AG04449 (cell line): ENCODE results near the gene TENM3.

Experiments used
- CTCF ChIA-PET: fragments of 350-600 bp; formaldehyde crosslinking; extraction: SDS; loops from one replicate; lab custom pipeline; 2021; ENCODE audit warnings: antibody characterized with exemption; lab: Yijun Ruan, JAX
- POLR2A ChIA-PET: fragments of 400-600, 350-600 bp; formaldehyde crosslinking; extraction: SDS; loops from one replicate; lab custom pipeline; 2020; ENCODE audit warnings: antibody characterized with exemption, inconsistent platforms; lab: Yijun Ruan, JAX
- DNase-seq: peaks from one replicate; pipeline ENCODE4 v3.0.0-alpha.2; 2010; ENCODE audit warnings: low read depth, low spot score
- H3K4me3 ChIP-seq: 2 replicates; pipeline ENCODE4 v1.5.1; 2011; ENCODE audit warnings: low read depth, mild to moderate bottlenecking, control low read depth, low read length
- TF ChIP-seq, protein P1 (sequence below): IDR thresholded peaks from one replicate; pipeline ENCODE4 v1.5.1; 2011; ENCODE audit warnings: mild to moderate bottlenecking, moderate library complexity, low read length, control low read depth, inconsistent platforms; ENCODE audit not compliant: insufficient read depth; ENCODE audit errors: missing control alignments

The TENM3 gene

DNA sequence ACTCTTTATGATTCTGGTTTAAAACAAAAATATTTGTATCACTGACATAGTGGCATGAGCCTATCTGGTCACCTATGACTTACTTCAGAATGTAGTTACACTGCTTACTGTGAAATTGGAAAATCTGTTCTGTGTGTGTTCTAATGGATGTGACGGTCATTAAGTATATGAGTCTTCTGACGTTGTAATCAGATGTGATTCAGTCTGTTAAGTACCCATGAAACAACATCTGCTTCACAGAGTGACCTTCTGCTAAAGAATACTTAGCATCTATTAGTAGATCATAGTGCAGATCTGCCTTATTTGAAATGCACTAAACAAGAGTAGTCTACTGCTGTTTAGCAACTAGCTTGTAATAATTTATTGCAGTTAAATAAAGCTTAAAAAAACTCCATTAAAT lies 356.9 kb downstream of the TENM3 start:
- ChIA-PET CTCF (no interaction called here), POLR2A (no interaction called here)
- H3K4me3 ChIP-seq: no peak overlapping the region
- DNase-seq: no peak
- TF ChIP-seq, protein P1, sequence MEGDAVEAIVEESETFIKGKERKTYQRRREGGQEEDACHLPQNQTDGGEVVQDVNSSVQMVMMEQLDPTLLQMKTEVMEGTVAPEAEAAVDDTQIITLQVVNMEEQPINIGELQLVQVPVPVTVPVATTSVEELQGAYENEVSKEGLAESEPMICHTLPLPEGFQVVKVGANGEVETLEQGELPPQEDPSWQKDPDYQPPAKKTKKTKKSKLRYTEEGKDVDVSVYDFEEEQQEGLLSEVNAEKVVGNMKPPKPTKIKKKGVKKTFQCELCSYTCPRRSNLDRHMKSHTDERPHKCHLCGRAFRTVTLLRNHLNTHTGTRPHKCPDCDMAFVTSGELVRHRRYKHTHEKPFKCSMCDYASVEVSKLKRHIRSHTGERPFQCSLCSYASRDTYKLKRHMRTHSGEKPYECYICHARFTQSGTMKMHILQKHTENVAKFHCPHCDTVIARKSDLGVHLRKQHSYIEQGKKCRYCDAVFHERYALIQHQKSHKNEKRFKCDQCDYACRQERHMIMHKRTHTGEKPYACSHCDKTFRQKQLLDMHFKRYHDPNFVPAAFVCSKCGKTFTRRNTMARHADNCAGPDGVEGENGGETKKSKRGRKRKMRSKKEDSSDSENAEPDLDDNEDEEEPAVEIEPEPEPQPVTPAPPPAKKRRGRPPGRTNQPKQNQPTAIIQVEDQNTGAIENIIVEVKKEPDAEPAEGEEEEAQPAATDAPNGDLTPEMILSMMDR: no peak

DNA sequence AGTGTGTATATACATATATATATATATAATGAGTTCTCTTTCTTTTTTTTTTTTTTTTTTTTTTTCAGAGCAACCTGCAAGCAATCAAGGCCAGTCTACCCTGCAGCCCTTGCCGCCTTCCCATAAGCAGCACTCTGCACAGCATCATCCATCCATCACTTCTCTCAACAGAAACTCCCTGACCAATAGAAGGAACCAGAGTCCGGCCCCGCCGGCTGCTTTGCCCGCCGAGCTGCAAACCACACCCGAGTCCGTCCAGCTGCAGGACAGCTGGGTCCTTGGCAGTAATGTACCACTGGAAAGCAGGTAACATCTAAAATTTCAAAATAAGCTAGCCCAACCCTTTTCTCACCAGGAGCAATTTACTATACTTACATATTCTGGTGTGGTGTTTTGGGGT lies 357.7 kb downstream of the TENM3 start:
- POLR2A ChIA-PET: no interaction called here
- DNase-seq: no peak
- no peak overlapping the region for H3K4me3 ChIP-seq
- TF ChIP-seq, protein P1: no peak
- CTCF ChIA-PET: no interaction called here

DNA sequence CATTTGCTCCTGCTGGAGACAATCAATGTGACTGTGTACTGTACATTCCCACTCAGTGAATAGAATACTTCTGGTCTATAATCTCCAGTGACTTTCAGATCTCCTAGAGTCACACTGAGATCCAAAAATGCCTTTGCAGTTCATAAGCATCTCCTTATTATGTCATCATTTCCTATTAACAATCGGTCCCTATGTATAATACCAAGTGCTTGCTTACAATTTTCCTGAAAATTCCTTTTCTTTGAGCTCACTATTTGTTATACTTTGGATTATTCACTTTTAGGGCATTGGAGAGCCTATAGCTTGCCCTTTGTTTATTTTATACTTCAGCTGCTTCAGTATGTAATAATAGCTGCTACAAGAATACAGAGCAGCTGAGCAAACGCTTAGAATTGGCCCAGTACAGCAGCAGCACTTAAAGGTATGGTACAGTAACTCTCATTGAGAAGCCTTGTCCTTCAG lies 361.0 kb downstream of the TENM3 start:
- TF ChIP-seq, protein P1: no peak
- CTCF ChIA-PET: interaction anchor here (1.3 to 1.9 kb wide), 4 partner anchors 9 to 202 kb away, joined by 4 to 6 read pairs (median 4); no protein-coding TSS in a partner anchor
- peak; percentile 67 for DNase-seq
- POLR2A ChIA-PET: no interaction called here
- H3K4me3 ChIP-seq: no peak overlapping the region

DNA sequence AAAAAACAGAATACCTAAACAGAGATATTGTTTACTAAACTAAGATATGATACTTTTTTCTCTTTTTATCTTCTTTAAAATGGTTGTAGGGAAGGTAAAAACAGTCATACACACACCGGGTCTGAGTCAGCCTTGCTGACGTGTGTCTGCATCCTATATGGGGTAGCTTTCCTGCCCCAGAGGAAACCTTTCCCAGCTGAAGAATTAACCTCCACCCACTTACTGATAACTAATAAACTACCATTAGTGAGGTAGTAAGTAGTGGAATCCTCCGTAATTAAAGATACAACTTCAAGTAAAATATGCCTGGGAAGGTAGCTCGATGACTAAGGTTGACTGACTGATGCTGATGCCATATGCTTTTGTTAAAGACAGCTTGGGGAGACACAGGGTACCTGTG lies 361.8 kb downstream of the TENM3 start:
- ChIA-PET CTCF (interaction anchor here (1.3 to 1.9 kb wide), 3 partner anchors 9 to 201 kb away, joined by 4 to 6 read pairs (median 5); no protein-coding TSS in a partner anchor), POLR2A (no interaction called here)
- peak; percentile 28 for DNase-seq
- TF ChIP-seq, protein P1: no peak
- H3K4me3 ChIP-seq: no peak overlapping the region

DNA sequence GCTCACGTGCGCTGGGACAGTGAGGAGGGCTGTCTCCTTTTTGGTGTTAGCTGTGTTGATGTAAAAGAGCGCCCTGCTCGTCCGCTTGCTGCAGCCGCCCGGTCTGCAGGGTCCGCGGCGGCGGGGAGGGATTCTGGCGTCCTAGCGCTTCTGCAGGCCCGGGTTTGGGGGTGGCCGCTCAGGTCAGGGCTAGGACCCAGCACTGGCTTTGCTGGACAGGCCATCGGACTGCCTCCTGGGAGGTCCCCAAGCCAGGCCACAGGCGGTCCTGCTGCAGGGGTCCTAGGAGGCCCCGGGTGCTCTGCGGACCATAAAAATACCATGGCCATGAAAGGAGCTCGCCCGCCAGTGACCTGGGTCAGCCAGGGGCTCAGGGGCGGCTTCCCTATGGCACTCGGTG lies 365.3 kb downstream of the TENM3 start:
- CTCF ChIA-PET: no interaction called here
- POLR2A ChIA-PET: no interaction called here
- TF ChIP-seq, protein P1: no peak
- no peak for DNase-seq
- H3K4me3 ChIP-seq: no peak overlapping the region

DNA sequence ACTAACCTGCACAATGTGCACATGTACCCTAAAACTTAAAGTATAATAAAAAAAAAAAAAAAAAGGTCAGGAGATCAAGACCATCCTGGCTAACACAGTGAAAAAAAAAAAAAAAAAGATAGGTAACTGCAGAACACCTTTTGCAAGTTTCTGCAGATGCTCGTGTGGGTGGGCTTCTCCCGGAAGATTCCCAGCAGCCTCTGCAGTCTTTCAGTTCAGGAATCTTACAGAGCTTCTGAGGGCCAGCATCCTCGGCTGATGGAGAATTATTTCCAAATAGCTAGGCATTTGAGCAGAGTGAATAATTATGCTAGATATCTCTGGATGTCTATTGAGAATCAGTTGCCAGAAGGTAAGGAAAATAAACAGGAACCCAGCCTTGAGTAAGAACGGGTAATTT lies 373.3 kb downstream of the TENM3 start:
- no peak for DNase-seq
- ChIA-PET POLR2A (no interaction called here), CTCF (no interaction called here)
- H3K4me3 ChIP-seq: no peak overlapping the region
- TF ChIP-seq, protein P1: no peak
